Sciatic nerve (tissue), 2 donors: Measurements from ENCODE around the gene GTSE1. TPM values are rescaled to one million over a fixed set of nuclear protein-coding genes. Genes with fewer than 3 reads are reported as not detected.

Source experiments
- ATAC-seq: fragments of 200-7000 bp; cut with Tn5 transposase; one replicate; pipeline ENCODE4 v1.9.1; 2020; ENCODE audit warnings: mild to moderate bottlenecking, moderate library complexity
- DNase-seq: peaks from one replicate; pipeline ENCODE4 v3.0.0-alpha.2; 2020; ENCODE audit warnings: low spot score
- intact Hi-C: fragments of 100-400 bp; cut with DNase I; formaldehyde crosslinking; loops from one replicate; pipeline ENCODE4 v1.14.2; 2022
- total RNA-seq: library from RNA; stranded (reverse); fragmentation: NEBNext Ultra II Directional; extraction: Animal tissue kit (Norgen Biotek cat#: 25700); gene quantifications from one replicate; pipeline ENCODE4 v1.2.1, GENCODE V29; 2021
- donor health status: DM: no; HTN: no; CAD: no.
- donor health status: DM: no; HTN: no; CAD: no.

Gene GTSE1
- total RNA-seq, 1 donor from 2014 or later, result 0.49 TPM

DNA sequence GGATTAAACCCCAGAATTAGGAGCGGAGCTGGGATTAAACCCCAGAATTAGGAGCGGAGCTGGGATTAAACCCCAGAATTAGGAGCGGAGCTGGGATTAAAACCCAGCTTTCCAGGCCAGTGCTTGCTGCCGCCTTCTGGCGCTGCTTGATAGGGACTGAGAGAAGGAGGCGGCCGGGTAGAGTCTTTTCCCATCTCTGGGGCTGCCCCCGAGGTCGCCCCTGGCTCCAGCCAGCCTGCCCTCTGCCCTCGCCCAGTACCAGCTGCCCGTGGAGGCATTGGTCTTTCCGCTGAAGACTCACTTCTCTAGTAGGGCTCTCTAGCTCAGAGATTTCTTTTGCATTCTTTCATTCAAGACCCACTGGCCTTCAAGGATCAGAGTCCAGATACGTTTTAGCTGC, 44.0 kb downstream of the GTSE1 start:
- no peak for DNase-seq
- intact Hi-C loops, result no loop called here
- no peak for ATAC-seq

DNA sequence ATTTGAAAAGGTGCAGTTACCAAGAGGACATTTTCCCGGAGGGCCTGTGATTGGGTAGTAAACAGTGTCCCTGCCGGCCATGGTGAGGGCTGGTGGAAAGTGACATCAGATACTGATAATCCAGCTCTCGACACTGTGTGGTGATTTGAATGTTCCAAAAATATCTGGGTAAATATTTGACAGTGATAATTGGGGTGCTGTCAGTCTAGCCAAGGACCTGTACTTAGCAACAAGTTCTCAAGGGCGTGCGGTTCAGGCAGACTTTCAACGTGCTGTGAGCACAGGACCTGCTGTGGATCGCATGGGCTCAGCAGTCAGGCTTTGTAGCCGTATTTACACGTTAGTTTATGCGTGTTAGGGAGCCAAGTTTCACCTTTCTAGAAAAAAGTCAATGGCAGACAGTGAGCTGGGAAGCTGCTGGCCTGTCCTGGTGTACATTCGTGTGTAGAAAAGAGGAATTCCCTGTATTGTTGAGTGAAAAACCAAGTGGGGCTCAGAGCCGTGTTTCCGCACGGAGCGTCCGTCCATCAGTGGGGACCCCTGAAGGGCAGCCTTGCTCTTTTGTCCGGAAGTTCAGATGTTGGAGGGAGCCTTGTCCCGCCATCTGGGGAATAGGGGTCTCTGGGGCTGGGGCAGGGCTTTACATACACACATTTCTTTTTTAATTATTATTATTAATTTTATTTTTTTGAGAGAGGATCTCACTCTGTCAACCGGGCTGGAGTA, 50.2 kb downstream of the GTSE1 start:
- DNase-seq (no peak), ATAC-seq (no peak)
- intact Hi-C loops, result no loop called here

- DNase-seq, result no peak
- ATAC-seq, result no peak
- intact Hi-C loops, result no loop called here
These were observed 51.0 kb downstream of the GTSE1 start for GRCh38 chr22:46347646-46348045.

- ATAC-seq (no peak), DNase-seq (no peak)
- intact Hi-C loops, result no loop called here
These were observed 51.5 kb downstream of the GTSE1 start for GRCh38 chr22:46348099-46348695.

DNA sequence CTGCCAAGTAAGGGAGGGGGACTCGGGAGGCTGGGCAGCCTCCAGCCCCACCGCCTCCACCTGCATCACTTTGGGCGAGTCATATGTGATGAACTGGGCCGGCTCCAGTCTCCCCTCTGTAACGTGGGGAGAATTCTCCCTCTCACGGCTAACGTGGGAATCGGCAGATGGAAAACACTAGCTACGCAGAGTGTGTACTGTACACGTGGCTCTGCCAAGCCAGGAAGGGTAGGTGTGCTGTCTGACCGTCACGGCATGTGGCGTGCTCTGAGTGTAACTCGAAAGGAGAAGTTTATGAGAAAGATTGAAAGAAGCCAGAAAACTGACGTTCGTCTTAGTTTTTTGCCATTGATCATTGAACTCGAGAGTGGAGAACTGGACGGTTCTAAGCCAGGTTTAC, 52.6 kb downstream of the GTSE1 start:
- ATAC-seq, result no peak
- DNase-seq, result no peak
- intact Hi-C loops, result no loop called here

GRCh38 chr22:46349681-46350080, 53.0 kb downstream of the GTSE1 start:
- DNase-seq (no peak), ATAC-seq (no peak)
- intact Hi-C loops, result loop anchor here (10.0 kb wide), 1 partner anchor 55 kb away; the partner anchor contains the start of gene GTSE1

DNA sequence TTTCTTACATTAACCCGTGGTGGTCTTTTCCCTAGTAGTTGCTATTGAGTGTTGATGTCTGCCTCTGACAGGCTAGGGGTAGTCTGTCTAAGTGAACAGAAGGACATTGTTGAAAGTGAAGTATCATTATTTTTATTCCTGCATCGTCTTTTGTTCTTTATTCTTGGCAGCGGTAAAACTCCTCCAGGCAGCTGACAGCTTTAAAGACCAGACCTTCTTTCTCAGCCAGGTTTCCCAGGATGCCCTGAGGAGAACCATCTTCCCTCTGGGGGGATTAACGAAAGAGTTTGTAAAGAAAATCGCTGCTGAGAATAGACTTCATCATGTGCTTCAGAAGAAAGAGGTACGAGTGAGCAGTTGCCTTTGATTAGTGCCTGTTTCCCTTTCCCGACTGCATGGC, 53.5 kb downstream of the GTSE1 start:
- intact Hi-C loops, result loop anchor here (10.0 kb wide), 1 partner anchor 55 kb away; the partner anchor contains the start of gene GTSE1
- DNase-seq (no peak), ATAC-seq (no peak)

DNA sequence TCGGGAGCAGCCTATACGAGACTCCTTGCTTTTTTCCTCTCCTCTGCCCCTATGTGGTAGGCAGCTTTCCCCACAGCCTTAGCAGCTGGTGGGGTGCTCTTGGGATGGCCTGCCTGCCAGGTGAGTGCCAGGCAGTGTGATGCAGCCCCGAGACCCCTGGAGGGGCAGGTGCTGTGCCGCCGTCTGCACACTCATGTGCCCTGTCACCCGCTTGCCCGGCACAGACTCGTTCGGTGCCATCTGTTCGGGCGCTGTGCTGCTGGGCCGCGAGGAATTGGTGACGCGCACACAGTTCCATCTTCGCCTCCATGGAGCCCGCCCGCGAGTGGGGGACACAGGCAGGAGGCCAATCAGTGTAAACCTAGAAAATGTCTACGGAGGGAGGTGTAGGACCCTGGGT, 54.0 kb downstream of the GTSE1 start:
- intact Hi-C loops, result loop anchor here (10.0 kb wide), 1 partner anchor 56 kb away; the partner anchor contains the start of gene GTSE1
- no peak for ATAC-seq
- no peak for DNase-seq

DNA sequence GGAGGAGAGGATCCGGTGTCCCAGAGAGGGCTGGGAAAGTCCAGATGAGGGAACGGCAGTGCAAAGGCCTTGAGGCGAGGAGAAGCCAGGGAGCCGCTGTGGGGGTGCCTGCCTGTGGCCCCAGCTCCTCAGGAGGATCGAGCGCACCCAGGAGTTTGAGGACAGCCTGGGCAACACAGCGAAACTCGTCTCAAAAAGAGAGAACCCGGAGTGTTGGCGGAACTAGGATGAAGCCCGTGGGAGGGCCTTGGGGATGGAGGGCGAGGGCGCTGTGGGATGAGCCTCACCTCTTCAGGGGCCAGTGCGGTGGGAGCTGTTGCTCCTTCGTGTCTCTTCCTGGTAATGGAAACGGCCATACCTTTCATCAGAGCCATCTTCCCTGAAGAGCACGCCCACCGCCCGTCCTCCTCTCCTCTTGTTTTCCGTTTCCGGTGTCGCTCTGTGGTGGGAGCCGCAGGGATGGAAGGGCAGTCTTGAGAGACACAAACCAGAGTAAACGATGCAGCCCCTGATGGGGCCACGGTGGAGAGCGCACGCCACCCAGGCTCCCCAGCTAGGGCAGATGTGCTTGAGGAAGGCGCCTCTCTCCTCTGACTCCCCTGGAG, 54.6 kb downstream of the GTSE1 start:
- DNase-seq, result no peak
- ATAC-seq, result no peak
- intact Hi-C loops, result loop anchor here (10.0 kb wide), 1 partner anchor 56 kb away; the partner anchor contains the start of gene GTSE1

- DNase-seq (no peak), ATAC-seq (no peak)
- intact Hi-C loops, result loop anchor here (10.0 kb wide), 1 partner anchor 57 kb away; the partner anchor contains the start of gene GTSE1
These were observed 55.1 kb downstream of the GTSE1 start for GRCh38 chr22:46351767-46352166.

- DNase-seq, result no peak
- intact Hi-C loops, result loop anchor here (10.0 kb wide), 1 partner anchor 57 kb away; the partner anchor contains the start of gene GTSE1
- no peak for ATAC-seq
These were observed 55.6 kb downstream of the GTSE1 start for GRCh38 chr22:46352276-46352675.

- intact Hi-C loops, result loop anchor here (10.0 kb wide), 1 partner anchor 58 kb away; the partner anchor contains the start of gene GTSE1
- DNase-seq, result no peak
These were observed 56.2 kb downstream of the GTSE1 start for GRCh38 chr22:46352691-46353386.

GRCh38 chr22:46353483-46354105, 56.9 kb downstream of the GTSE1 start:
- no peak for ATAC-seq
- intact Hi-C loops, result loop anchor here (10.0 kb wide), 1 partner anchor 59 kb away; the partner anchor contains the start of gene GTSE1
- DNase-seq, result no peak

More at GRCh38 chr22:46352691-46353386, 56.2 kb downstream of the GTSE1 start:
- no peak for ATAC-seq

DNA sequence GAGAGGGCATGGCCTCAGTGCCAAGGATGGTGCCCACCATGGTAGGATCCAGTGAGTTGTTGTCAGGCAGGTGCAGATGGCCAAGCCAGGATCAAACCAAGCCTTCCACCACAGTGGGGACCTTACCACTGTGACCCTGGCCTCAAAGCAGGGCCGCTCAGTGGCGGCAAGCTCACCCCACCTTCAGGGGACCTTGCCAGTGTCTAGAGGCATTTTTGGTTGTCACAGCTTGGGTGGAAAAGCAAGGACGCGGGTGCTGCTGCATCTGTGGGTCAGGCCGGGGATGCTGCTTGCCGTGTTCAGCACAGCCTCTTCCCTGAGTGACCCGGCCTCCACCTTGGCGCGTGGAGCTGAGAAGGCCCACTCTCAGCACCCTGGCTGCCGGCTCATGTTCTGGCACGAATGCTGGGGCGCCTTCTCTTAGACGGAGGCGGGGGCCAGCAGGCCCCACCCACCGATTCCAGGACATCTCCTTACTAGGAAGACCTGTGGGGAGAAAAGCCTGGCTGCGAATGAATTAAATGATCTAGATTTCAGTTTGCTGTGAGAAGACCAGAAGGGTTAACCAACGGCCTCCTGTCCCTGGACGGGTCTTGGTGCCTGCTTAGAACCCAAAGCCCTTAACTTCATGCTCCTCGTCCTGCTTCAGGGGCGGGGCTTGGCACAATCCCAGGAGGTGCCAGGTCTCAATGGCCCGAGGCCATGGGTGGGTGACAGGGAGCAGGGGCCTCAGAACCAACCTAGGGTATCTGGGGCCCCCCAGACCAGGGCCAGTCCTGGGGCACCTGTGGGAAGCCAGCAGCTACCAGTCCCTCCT, 57.7 kb downstream of the GTSE1 start:
- DNase-seq (no peak), ATAC-seq (no peak)
- intact Hi-C loops, result loop anchor here (10.0 kb wide), 1 partner anchor 60 kb away; the partner anchor contains the start of gene GTSE1

DNA sequence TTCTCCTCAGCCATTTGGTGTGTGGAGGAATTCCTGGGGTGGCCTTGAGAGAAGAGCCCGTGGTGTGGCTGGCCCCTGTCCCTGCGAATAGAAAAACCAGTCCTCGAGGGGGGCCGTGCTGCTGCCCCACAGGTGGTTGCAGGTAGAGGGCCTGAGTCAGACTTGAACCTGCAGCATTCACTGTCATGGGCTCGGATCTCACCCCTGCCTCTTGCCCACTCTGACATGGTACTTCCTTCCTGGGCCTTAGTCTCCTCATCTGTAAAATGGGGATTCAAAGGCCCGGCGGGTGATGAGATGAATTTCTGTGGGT, 58.3 kb downstream of the GTSE1 start:
- DNase-seq, result no peak
- intact Hi-C loops, result loop anchor here (5.0 to 10.0 kb wide), 2 partner anchors 60 to 187 kb away; partner anchors contain the start of gene GTSE1
- no peak for ATAC-seq

DNA sequence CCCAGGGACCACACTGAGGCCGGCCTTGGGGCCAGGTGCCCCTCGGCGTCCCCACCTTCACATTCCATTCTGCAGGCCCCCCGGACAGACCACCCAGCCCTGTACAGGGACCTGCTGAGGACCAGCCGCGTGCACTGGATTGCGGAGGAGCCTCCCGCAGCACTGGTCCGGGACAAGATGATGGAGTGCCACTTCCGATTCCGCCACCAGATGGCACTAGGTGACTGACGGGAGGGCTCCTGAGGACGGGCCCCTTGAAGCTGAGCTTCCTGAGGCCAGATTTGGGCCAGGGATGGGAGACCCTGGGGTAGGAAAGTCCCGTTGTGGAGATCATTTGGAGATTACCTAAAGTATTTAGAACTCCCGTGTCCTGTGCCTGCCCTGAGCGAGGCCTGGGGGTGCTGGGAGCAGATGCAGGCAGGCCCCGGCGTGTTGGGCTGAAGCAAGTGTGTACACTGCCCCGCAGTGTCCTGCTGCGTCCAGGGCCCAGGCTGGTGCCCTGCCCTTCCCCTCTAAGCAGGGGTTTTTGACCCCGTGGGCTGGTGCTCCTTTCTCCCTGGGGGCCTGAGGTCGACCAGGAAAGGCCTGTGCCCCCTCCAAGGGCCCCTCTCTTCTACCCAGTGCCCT, 58.8 kb downstream of the GTSE1 start:
- DNase-seq (peak; percentile 83), ATAC-seq (peak; percentile 59)

GRCh38 chr22:46355996-46356471, 59.4 kb downstream of the GTSE1 start:
- intact Hi-C loops, result loop anchor here (5.0 to 10.0 kb wide), 2 partner anchors 61 to 186 kb away; partner anchors contain the start of gene GTSE1
- peak; percentile 3 for ATAC-seq
- no peak for DNase-seq

More for the DNA sequence above, 58.8 kb downstream of the GTSE1 start:
- intact Hi-C loops, result loop anchor here (5.0 to 10.0 kb wide), 2 partner anchors 61 to 187 kb away; partner anchors contain the start of gene GTSE1
